RWPE1 (cell line): Measurements from ENCODE around the gene POPDC2.

ENCODE experiments used
- CTCF ChIA-PET: fragments of 350-600 bp; sonication (Branson Sonifier 250); formaldehyde crosslinking; extraction: SDS; loops from one replicate; lab custom pipeline; 2021; lab: Yijun Ruan, JAX
- POLR2A ChIA-PET: fragments of 400-600 bp; formaldehyde crosslinking; extraction: SDS; loops from one replicate; lab custom pipeline; 2020; ENCODE audit warnings: antibody characterized with exemption; ENCODE audit not compliant: low non-redundant PET; lab: Yijun Ruan, JAX
- DNase-seq: peaks from one replicate; pipeline ENCODE4 v3.0.0; 2012; ENCODE audit warnings: low spot score
- H3K27ac ChIP-seq: fragments of 450-650 bp; 2 replicates; pipeline ENCODE4 v1.5.1; 2017
- TF ChIP-seq, protein P1 (sequence below): fragments of 450-650 bp; conservative IDR thresholded peaks from 2 replicates; pipeline ENCODE4 v1.5.1; 2017; ENCODE audit warnings: low read depth, mild to moderate bottlenecking

Gene POPDC2

DNA sequence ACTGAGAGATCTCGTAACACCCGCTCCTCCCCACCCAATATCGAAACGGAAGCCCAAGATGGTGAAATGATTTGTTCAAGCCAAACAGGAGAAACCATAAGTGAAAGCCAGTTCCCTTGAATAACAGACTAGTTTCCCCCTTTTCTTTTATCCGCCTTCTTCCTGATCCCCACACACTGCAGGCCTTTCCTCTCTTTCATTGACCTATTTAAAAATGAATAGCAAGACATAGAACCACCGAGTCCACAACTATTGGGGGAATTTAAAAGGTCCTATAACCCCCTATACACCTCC, 17.2 kb upstream of the POPDC2 start:
- DNase-seq: no peak
- ChIA-PET POLR2A (interaction anchor here (1.9 kb wide), 1 partner anchor 179 kb away, joined by 5 read pairs; the partner anchor contains the start of gene TIMMDC1), CTCF (no interaction called here)
- TF ChIP-seq, protein P1, sequence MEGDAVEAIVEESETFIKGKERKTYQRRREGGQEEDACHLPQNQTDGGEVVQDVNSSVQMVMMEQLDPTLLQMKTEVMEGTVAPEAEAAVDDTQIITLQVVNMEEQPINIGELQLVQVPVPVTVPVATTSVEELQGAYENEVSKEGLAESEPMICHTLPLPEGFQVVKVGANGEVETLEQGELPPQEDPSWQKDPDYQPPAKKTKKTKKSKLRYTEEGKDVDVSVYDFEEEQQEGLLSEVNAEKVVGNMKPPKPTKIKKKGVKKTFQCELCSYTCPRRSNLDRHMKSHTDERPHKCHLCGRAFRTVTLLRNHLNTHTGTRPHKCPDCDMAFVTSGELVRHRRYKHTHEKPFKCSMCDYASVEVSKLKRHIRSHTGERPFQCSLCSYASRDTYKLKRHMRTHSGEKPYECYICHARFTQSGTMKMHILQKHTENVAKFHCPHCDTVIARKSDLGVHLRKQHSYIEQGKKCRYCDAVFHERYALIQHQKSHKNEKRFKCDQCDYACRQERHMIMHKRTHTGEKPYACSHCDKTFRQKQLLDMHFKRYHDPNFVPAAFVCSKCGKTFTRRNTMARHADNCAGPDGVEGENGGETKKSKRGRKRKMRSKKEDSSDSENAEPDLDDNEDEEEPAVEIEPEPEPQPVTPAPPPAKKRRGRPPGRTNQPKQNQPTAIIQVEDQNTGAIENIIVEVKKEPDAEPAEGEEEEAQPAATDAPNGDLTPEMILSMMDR: no peak
- peak overlapping the region; percentile 96 for H3K27ac ChIP-seq

DNA sequence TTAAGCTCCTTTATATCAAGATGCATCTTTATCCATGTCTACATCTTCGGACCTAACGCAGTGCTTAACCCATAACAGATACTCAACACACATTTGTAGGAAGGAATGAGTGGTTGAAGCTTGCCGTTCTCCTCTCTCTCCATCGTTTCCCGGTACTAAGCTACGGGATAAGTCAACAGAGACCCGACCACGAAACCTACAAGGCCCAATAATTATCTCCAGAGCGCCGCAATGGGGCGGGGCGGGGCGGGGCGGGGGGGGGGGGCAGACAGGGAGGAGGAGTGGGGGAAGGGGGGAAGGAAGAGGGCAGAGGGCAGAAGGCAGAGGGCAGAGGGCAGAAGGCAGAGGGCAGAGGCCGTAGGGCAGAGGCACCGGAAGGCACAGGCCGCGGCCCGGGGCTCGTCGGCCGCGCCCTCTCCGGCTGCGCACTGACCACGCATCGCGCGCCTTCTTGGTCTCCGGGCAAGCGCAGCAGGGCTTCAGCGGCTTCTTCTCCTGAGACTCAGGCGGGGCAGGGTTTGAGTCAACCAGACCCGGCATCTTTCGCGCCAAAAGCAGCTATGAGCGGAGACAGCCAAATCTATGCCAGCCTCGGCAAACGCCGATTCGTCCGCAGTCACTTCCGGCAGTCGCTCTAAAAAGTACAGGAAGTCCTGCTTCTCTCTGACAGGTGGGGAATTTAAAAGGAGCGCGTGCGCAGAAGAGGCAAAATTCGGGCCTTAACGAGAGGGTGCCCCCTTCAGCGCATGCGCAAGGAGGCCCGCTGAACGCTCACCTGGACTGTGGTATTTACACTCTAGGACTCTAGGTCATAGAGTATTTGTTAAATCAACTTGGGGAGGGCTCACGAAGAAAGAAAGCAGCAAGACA, 16.6 kb upstream of the POPDC2 start, which contains the start of gene COX17:
COX17 (minus strand) TSS at position 636 of the 870 bp plus-strand sequence; CDS start at position 540, 96 bp downstream.
- DNase-seq: peak; percentile 99
- ChIA-PET POLR2A (interaction anchor here (0.5 to 1.9 kb wide), 2 partner anchors 157 to 178 kb away, joined by 4 to 5 read pairs; partner anchors contain the start of gene TIMMDC1), CTCF (interaction anchor here (0.6 kb wide), 1 partner anchor 202 kb away, joined by 3 read pairs; no protein-coding TSS in a partner anchor)

DNA sequence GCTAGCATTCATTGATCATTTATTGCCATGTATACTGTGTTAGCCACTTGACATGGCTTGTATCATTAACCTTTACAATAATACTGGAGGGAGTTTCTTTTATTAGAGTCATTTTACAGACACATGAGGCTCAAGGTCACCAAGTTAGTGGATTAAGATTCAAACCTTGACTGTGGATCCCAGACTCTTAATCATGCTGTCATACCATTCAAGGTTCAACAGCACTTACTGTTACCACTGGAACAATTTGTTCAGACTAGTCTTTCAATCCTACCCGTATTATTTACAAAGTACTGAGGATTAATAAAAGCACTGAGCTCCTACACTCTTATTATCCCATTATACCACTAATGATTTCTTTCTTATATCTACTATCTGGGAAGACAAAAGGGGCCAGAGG, 15.6 kb upstream of the POPDC2 start:
- no peak for DNase-seq
- TF ChIP-seq, protein P1: no peak
- no peak overlapping the region for H3K27ac ChIP-seq
- ChIA-PET POLR2A (interaction anchor here (1.9 kb wide), 1 partner anchor 177 kb away, joined by 5 read pairs; the partner anchor contains the start of gene TIMMDC1), CTCF (no interaction called here)

More for the DNA sequence above, 16.6 kb upstream of the POPDC2 start, which contains the start of gene COX17:
- TF ChIP-seq, protein P1: no peak
- peak within 1 kb of the TSS; percentile 96 for H3K27ac ChIP-seq

DNA sequence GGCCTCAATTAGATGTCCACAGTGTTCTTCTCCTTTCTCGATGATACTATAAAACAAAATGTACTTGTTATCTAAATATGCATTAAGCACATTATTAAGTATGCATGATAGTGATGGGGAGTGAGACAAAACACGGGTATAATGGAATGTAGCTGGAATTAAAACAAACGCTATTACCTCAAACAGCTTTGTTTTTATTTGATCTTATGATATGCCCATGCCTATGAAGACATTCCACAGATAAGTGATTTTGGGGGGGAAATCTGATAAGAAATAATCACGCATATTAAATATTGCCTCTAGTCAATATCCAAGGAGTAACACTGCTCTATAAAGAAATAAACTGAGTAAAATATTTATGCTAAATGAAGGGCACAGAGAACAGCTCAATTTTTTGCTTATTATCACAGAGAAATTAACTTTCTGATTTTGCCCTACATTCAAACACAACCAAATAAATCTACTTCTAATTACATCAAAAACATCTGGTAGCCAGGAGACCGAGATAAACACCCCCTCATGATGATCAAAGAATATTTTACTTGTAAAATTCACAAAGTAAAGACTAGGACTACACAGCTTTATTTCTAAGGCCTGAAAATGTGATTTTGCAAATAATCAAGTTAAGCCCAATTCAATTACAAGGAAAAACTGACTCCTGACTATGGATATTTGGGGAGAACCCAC, 14.9 kb upstream of the POPDC2 start:
- DNase-seq: no peak
- CTCF ChIA-PET: interaction anchor here (0.6 kb wide), 1 partner anchor 863 kb away, joined by 3 read pairs; no protein-coding TSS in a partner anchor
- POLR2A ChIA-PET: no interaction called here

DNA sequence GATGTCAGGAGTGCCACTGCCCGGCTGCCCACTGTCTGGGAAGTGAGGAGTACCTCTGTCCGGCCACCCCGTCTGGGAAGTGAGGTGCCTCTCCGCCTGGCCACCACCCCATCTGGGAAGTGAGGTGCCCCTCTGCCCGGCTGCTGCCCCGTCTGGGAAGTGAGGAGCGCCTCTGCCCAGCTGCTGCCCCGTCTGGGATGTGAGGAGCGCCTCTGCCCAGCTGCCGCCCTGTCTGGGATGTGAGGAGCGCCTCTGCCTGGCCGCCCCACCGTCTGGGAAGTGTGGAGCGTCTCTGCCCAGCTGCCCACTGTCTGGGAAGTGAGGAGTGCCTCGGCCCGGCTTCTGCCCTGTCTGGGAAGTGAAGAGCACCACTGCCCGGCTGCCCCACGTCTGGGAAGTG, 13.5 kb upstream of the POPDC2 start:
- POLR2A ChIA-PET: no interaction called here
- DNase-seq: no peak
- CTCF ChIA-PET: no interaction called here
- TF ChIP-seq, protein P1: no peak
- H3K27ac ChIP-seq: no peak overlapping the region

More for the DNA sequence above, 14.9 kb upstream of the POPDC2 start:
- TF ChIP-seq, protein P1: no peak
- H3K27ac ChIP-seq: no peak overlapping the region

DNA sequence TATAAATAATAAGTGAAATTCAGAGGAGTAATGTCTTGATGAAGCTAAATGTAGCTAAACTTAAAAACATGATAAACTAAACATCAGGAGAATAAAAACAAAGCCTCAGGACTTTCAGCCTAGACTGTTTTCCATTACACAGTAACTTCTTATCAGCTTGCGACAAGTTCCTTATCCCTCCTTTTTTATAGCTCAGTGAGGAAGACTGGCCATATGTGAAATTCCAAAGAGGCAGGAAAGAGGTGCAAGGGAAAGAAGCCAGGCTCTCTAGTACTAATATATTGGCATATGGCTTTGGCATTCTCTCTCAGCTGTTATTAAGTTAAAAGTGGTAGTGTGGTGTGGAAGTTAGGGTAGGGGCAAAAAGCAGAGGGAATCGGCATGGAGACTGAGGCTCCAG, 12.4 kb upstream of the POPDC2 start:
- DNase-seq: no peak
- CTCF ChIA-PET: interaction anchor here (0.6 kb wide), 1 partner anchor 188 kb away, joined by 3 read pairs; no protein-coding TSS in a partner anchor
- POLR2A ChIA-PET: no interaction called here
- no peak overlapping the region for H3K27ac ChIP-seq
- TF ChIP-seq, protein P1: no peak
